ENCODE data around the gene RAB38.

Gene RAB38

DNA sequence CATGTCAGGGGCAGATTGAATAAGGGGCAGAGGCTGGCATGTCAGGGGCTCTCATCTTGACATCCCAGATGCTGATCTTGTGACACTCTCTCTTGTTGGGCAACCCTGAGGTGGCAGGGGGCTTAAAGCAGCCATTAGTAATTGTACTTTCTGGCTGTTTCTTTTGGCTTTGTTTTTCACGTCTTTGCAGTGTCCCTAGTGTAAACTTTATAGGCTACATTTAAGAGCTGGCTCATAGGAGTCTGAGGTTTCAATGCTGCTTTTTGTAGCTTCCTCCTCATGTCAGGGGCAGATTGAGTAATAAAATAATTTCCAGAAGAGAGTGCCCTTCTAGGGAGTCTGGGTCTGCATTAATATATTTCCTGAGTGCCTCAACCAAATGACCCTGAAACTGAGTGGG is 86.1 kb downstream of the RAB38 start:
- TF ChIP-seq, protein P1, sequence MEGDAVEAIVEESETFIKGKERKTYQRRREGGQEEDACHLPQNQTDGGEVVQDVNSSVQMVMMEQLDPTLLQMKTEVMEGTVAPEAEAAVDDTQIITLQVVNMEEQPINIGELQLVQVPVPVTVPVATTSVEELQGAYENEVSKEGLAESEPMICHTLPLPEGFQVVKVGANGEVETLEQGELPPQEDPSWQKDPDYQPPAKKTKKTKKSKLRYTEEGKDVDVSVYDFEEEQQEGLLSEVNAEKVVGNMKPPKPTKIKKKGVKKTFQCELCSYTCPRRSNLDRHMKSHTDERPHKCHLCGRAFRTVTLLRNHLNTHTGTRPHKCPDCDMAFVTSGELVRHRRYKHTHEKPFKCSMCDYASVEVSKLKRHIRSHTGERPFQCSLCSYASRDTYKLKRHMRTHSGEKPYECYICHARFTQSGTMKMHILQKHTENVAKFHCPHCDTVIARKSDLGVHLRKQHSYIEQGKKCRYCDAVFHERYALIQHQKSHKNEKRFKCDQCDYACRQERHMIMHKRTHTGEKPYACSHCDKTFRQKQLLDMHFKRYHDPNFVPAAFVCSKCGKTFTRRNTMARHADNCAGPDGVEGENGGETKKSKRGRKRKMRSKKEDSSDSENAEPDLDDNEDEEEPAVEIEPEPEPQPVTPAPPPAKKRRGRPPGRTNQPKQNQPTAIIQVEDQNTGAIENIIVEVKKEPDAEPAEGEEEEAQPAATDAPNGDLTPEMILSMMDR (IDR thresholded peaks at IDR 0.05; ENCODE audit: low read depth, low read length) = no peak

DNA sequence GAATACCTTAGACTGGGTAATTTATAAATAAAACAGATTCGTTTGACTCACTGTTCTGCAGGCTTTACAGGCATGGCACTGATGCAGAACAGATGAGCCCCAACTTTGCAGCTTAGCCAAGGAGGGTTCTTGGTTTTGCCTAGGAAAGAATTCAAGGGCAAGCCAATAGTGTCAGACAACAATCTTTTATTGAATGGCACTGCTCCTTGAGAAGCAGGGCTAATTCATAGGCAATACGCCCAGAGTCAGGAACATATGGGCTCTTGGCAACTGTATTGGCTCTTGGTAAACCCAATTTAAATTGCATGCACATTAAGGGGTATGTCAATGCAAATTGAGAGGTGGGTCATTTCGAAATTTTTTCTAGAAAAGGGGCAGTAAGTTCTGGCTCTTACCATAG is 87.9 kb downstream of the RAB38 start:
- DNase-seq (ENCODE audit: extremely low read depth, low read depth) = no peak
- TF ChIP-seq, protein P1 (IDR thresholded peaks at IDR 0.05; ENCODE audit: low read depth, low read length) = no peak

More for the DNA sequence above, 86.1 kb downstream of the RAB38 start:
- DNase-seq (ENCODE audit: extremely low read depth, low read depth) = no peak

GRCh38 chr11:88086297-88086696 is 88.9 kb downstream of the RAB38 start:
- TF ChIP-seq, protein P1 (IDR thresholded peaks at IDR 0.05; ENCODE audit: low read depth, low read length) = no peak
- DNase-seq (ENCODE audit: extremely low read depth, low read depth) = no peak

DNA sequence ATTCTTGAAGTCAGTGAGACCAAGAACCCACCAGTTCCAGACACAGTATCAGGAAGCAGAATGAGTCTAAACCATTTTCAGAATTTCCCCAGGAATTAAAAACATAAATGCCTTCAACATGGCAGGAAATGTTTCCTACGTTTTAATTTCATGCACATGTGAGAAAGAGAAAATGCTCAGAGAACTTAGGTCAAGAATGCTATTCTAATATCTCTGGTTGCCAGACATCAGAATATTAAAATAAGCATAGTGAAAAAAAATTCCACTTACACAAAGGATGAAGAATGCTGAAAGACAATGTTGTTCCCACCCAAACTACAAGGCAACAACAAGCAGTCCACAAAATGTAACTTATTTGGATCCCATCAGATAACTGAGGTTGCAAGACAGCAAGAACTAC is 104.8 kb downstream of the RAB38 start:
- DNase-seq (ENCODE audit: extremely low read depth, low read depth) = no peak

GRCh38 chr11:88068848-88069554 is 106.2 kb downstream of the RAB38 start:
- TF ChIP-seq, protein P1 (IDR thresholded peaks at IDR 0.05; ENCODE audit: low read depth, low read length) = no peak
- DNase-seq (ENCODE audit: extremely low read depth, low read depth) = no peak

More for the DNA sequence above, 104.8 kb downstream of the RAB38 start:
- TF ChIP-seq, protein P1 (IDR thresholded peaks at IDR 0.05; ENCODE audit: low read depth, low read length) = no peak

DNA sequence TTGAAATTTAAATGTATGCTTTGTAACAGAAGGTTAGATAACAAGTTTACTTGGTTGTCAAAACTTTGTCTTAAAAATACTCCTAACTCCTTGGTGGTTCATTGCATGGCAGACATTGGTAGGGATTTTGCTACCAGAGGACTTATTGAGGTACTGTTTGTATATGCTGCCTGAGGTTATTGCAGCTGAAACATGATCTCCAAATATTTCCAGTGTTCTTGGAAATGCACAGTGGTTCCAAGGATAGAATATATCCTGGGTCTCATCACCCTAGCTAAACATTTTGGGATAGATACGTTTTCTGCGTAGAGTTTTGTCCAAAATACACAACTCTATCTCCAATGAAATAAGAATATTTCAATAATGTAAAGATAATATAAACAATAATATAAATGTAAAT is 109.2 kb downstream of the RAB38 start:
- no peak for DNase-seq (ENCODE audit: extremely low read depth, low read depth)
- TF ChIP-seq, protein P1 (IDR thresholded peaks at IDR 0.05; ENCODE audit: low read depth, low read length) = no peak

DNA sequence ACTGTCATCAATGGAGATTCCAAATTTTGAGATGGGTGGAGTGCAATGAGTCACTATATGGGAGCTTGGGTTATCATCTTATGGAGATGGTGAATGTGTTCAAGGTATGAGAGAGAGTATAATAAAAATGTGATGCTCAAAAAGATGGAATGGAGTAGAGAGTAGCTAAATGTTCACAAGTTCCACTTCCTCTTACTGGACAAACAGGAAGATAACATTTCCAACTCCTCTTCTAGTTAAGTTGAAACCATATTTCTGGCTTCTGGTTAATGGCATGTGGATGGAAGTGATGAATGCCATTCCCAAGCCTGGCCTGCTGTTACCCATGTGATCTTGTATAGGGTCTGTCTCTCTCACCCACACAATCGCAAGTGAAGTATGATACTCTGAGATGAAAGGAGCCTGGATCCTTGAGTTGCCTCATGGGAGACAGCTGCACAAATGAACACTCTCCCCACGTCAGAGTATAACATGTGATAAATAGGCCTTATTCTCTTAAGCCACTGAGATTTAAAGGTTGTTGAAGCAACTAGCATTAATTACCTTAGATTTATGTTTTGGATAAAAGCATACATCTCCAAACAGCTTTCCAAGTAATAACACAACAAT is 111.0 kb downstream of the RAB38 start:
- DNase-seq (ENCODE audit: extremely low read depth, low read depth) = no peak
- TF ChIP-seq, protein P1 (IDR thresholded peaks at IDR 0.05; ENCODE audit: low read depth, low read length) = no peak
